Calu3 (cell line): ENCODE results near the gene GRIN3B. TPM values are rescaled to one million over a fixed set of nuclear protein-coding genes. Genes with fewer than 3 reads are reported as not detected.

Experiments used
- BruUV-seq: library from RNA; stranded (reverse); fragments of 400-500 nt; replicated peaks from 2 replicates; lab custom pipeline; 2021; lab: Mats Ljungman, UMichigan
- CTCF ChIA-PET: fragments of 300-600 bp; sonication (Branson Sonifier 250); formaldehyde crosslinking; loops from one replicate; lab custom pipeline; 2022; ENCODE audit warnings: antibody characterized with exemption; lab: Charles Lee
- DNase-seq: peaks from one replicate; pipeline ENCODE4 v3.0.0; 2022
- H3K27ac Mint-ChIP-seq: one replicate; pipeline ENCODE4 v1.8.0; 2022; ENCODE audit warnings: mixed read lengths; ENCODE audit not compliant: unreplicated experiment
- H3K27me3 Mint-ChIP-seq: one replicate; pipeline ENCODE4 v1.8.0; 2022; ENCODE audit warnings: mixed read lengths; ENCODE audit not compliant: unreplicated experiment
- H3K36me3 Mint-ChIP-seq: one replicate; pipeline ENCODE4 v1.8.0; 2022; ENCODE audit warnings: mild to moderate bottlenecking, moderate library complexity, mixed read lengths; ENCODE audit not compliant: insufficient read depth, unreplicated experiment
- H3K4me1 Mint-ChIP-seq: one replicate; pipeline ENCODE4 v1.8.0; 2022; ENCODE audit warnings: mild to moderate bottlenecking, low read depth, mixed read lengths; ENCODE audit not compliant: unreplicated experiment
- H3K4me3 Mint-ChIP-seq: one replicate; pipeline ENCODE4 v1.8.0; 2022; ENCODE audit warnings: mild to moderate bottlenecking, low read depth, moderate library complexity, mixed read lengths; ENCODE audit not compliant: unreplicated experiment
- H3K9me3 Mint-ChIP-seq: one replicate; pipeline ENCODE4 v1.8.0; 2022; ENCODE audit warnings: low read depth, mixed read lengths; ENCODE audit not compliant: unreplicated experiment
- CTCF ChIP-seq: fragments of 200-600 bp; IDR thresholded peaks from one replicate; pipeline ENCODE4 v1.8.0; 2022; ENCODE audit warnings: antibody characterized with exemption; ENCODE audit not compliant: unreplicated experiment
- intact Hi-C: fragments of 100-400 bp; cut with micrococcal nuclease; formaldehyde crosslinking; loops from one replicate; pipeline ENCODE4 v1.10.0; 2022; ENCODE audit not compliant: unreplicated experiment
- total RNA-seq: library from RNA; stranded (reverse); gene quantifications from 2 replicates; pipeline ENCODE4 v1.2.3, GENCODE V29; 2022

GRIN3B gene
- total RNA-seq, 1 experiment from 2014 or later, result not detected

- CTCF ChIA-PET, result no interaction called here
- H3K36me3 Mint-ChIP-seq, result peaks cover 10% of the 10 kb centered on the region
- H3K27ac Mint-ChIP-seq, result no peak overlapping the region
- intact Hi-C loops, result no loop called here
- no TSS peak for BruUV-seq
- peaks cover 8% of the 10 kb centered on the region for H3K4me1 Mint-ChIP-seq
- DNase-seq, result no peak
- no peak for TF ChIP-seq CTCF
- H3K4me3 Mint-ChIP-seq, result no peak overlapping the region
- H3K27me3 Mint-ChIP-seq, result no peaks in the 10 kb centered on the region
- H3K9me3 Mint-ChIP-seq, result no peaks in the 10 kb centered on the region
These were observed 54.1 kb downstream of the GRIN3B start for GRCh38 chr19:1054102-1055027.

GRCh38 chr19:1055028-1055425 is 54.8 kb downstream of the GRIN3B start:
- CTCF ChIA-PET, result no interaction called here
- Mint-ChIP-seq H3K4me3 (no peak overlapping the region), H3K27ac (no peak overlapping the region), H3K4me1 (peaks cover 8% of the 10 kb centered on the region), H3K9me3 (no peaks in the 10 kb centered on the region), H3K27me3 (no peaks in the 10 kb centered on the region), H3K36me3 (peaks cover 10% of the 10 kb centered on the region)
- no TSS peak for BruUV-seq
- no peak for DNase-seq
- no peak for TF ChIP-seq CTCF
- intact Hi-C loops, result no loop called here

GRCh38 chr19:1055886-1056620 is 55.8 kb downstream of the GRIN3B start:
- CTCF ChIA-PET, result no interaction called here
- Mint-ChIP-seq H3K27ac (no peak overlapping the region), H3K4me3 (no peak overlapping the region), H3K36me3 (peaks cover 10% of the 10 kb centered on the region), H3K9me3 (no peaks in the 10 kb centered on the region), H3K4me1 (peaks cover 8% of the 10 kb centered on the region), H3K27me3 (no peaks in the 10 kb centered on the region)
- no peak for DNase-seq
- TF ChIP-seq CTCF, result no peak
- intact Hi-C loops, result no loop called here
- BruUV-seq, result no TSS peak

- Mint-ChIP-seq H3K27ac (no peak overlapping the region), H3K9me3 (no peaks in the 10 kb centered on the region), H3K4me1 (peaks cover 8% of the 10 kb centered on the region), H3K36me3 (peaks cover 14% of the 10 kb centered on the region), H3K4me3 (no peak overlapping the region), H3K27me3 (no peaks in the 10 kb centered on the region)
- TF ChIP-seq CTCF, result no peak
- intact Hi-C loops, result no loop called here
- BruUV-seq, result no TSS peak
- CTCF ChIA-PET, result no interaction called here
- peak; percentile 42 for DNase-seq
These were observed 57.1 kb downstream of the GRIN3B start for GRCh38 chr19:1057176-1057855.
